Prostate gland (tissue), 2 donors: Measurements from ENCODE around the gene ZSCAN21. TPM values are rescaled to one million over a fixed set of nuclear protein-coding genes. Genes with fewer than 3 reads are reported as not detected.

Source experiments
- DNase-seq: peaks from one replicate; pipeline ENCODE4 v3.0.0-alpha.2; 2019; ENCODE audit warnings: low spot score
- H3K27ac ChIP-seq, 2 donors: fragments of 200-600 bp; sonication (generic); 2 replicates each; pipeline ENCODE4 v1.5.1; 2017 to 2019
- H3K27me3 ChIP-seq: fragments of 200-600 bp; sonication (generic); replicated peaks from 2 replicates; pipeline ENCODE4 v1.5.1; 2019; ENCODE audit not compliant: insufficient read depth
- H3K36me3 ChIP-seq, 2 donors: fragments of 200-600 bp; sonication (generic); 1 replicate in 1 of 2; 2 replicates in 1 of 2; pipeline versions ENCODE4 v1.5.1 to v1.8.1; 2017 to 2019
- H3K4me1 ChIP-seq: fragments of 200-600 bp; sonication (generic); replicated peaks from 2 replicates; pipeline ENCODE4 v1.5.1; 2019
- H3K4me3 ChIP-seq, 2 donors: fragments of 200-600 bp; sonication (generic); 2 replicates each; pipeline ENCODE4 v1.5.1; 2017 to 2019
- H3K9me3 ChIP-seq: fragments of 200-600 bp; sonication (generic); 2 replicates; pipeline ENCODE4 v1.5.1; 2017
- POLR2A ChIP-seq: fragments of 450-650 bp; IDR thresholded peaks from one replicate; pipeline ENCODE4 v1.6.1; 2016; ENCODE audit warnings: antibody characterized with exemption, mild to moderate bottlenecking
- POLR2AphosphoS5 ChIP-seq: sonication (generic); formaldehyde crosslinking; IDR thresholded peaks from one replicate; pipeline ENCODE4 v1.6.1; 2017; ENCODE audit warnings: antibody characterized with exemption
- WGBS: methylation state at CpG from one replicate; pipeline ENCODE4 v1.1.5; 2018; 5-methylcytosine and 5-hydroxymethylcytosine counted together
- intact Hi-C: fragments of 100-400 bp; cut with DNase I; formaldehyde crosslinking; loops from one replicate; pipeline ENCODE4 v1.14.2; 2022
- total RNA-seq, 2 donors: library from RNA; depleted of rRNA; stranded (reverse); fragments of >200 nt; gene quantifications; one replicate each; pipeline ENCODE4 v1.1.0, GENCODE V29; 2016
- TF ChIP-seq, protein P1 (sequence below), 4 experiments: fragments of 200-600 bp in 2 of 4; fragments of 450-650 bp in 2 of 4; sonication (generic) in 2 of 4; IDR thresholded peaks; 1 replicate in 3 of 4; 2 replicates in 1 of 4; pipeline ENCODE4 v1.5.1; 2016 to 2019; ENCODE audit warnings: antibody characterized with exemption in 4 of 4, mild to moderate bottlenecking in 2 of 4, moderate library complexity in 2 of 4

The ZSCAN21 gene
- total RNA-seq, 2 donors from 2014 or later: 24.6 to 38.0 TPM

DNA sequence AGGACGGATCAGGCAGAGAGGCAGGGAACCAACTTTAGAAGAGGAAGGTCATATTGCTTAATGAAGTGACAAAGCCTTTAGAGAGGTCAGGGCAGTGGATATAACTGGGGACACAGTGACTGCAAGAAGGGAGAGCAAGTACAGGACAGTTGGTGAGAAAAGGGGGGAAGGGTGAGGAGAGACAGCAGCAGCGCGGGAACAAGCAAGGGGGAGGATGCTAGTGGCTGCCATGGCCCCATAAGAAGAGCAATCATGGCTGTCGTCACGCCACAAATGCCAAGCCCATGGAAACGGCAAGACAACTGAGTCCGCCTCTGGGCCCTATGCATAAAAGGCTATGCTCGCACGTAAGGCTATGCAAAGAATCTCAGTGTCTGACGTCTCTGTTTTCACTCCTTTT, 22.9 kb downstream of the ZSCAN21 start:
- intact Hi-C loops: no loop called here
- WGBS: 98% methylated on average over 10 of the region's 10 CpGs
- Histone ChIP-seq H3K4me1 (no peaks in the 10 kb centered on the region), H3K9me3 (no peaks in the 10 kb centered on the region), H3K27ac (no peak overlapping the region), H3K36me3 (peaks cover 14 to 48% of the 10 kb centered on the region in 2 donors), H3K27me3 (no peaks in the 10 kb centered on the region), H3K4me3 (no peak overlapping the region)
- no peak for DNase-seq
- TF ChIP-seq, protein P1, sequence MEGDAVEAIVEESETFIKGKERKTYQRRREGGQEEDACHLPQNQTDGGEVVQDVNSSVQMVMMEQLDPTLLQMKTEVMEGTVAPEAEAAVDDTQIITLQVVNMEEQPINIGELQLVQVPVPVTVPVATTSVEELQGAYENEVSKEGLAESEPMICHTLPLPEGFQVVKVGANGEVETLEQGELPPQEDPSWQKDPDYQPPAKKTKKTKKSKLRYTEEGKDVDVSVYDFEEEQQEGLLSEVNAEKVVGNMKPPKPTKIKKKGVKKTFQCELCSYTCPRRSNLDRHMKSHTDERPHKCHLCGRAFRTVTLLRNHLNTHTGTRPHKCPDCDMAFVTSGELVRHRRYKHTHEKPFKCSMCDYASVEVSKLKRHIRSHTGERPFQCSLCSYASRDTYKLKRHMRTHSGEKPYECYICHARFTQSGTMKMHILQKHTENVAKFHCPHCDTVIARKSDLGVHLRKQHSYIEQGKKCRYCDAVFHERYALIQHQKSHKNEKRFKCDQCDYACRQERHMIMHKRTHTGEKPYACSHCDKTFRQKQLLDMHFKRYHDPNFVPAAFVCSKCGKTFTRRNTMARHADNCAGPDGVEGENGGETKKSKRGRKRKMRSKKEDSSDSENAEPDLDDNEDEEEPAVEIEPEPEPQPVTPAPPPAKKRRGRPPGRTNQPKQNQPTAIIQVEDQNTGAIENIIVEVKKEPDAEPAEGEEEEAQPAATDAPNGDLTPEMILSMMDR (IDR thresholded peaks at IDR 0.05): no peak
- TF ChIP-seq POLR2AphosphoS5 (no peak), POLR2A (no peak)

DNA sequence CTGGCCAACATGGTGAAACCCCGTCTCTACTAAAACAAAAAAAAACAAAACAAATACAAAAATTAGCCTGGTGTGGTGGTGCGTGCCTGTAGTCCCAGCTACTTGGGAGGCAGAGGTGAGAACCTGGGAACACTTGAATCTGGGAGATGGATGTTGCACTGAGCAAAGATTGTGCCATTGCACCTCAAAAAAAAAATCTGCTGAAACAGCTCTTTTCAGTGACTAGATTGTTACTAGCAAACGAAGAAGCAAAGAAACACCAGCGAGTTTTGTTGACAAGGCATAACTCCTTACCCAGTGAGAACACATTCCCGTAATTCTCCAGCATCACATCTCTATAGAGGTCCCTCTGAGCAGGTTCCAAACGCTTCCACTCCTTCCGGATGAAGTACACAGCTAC, 25.3 kb downstream of the ZSCAN21 start:
- no peak for TF ChIP-seq POLR2AphosphoS5
- TF ChIP-seq, protein P1 (IDR thresholded peaks at IDR 0.05): no peak
- TF ChIP-seq POLR2A: no peak
- intact Hi-C loops: no loop called here
- no peaks in the 10 kb centered on the region for H3K27me3 ChIP-seq
- peaks cover 2% of the 10 kb centered on the region for H3K4me1 ChIP-seq
- 97% methylated on average over 7 of the region's 7 CpGs for WGBS
- no peak for DNase-seq
- peaks cover 14 to 48% of the 10 kb centered on the region in 2 donors for H3K36me3 ChIP-seq
- no peak overlapping the region for H3K27ac ChIP-seq
- H3K9me3 ChIP-seq: no peaks in the 10 kb centered on the region
- H3K4me3 ChIP-seq: no peak overlapping the region

DNA sequence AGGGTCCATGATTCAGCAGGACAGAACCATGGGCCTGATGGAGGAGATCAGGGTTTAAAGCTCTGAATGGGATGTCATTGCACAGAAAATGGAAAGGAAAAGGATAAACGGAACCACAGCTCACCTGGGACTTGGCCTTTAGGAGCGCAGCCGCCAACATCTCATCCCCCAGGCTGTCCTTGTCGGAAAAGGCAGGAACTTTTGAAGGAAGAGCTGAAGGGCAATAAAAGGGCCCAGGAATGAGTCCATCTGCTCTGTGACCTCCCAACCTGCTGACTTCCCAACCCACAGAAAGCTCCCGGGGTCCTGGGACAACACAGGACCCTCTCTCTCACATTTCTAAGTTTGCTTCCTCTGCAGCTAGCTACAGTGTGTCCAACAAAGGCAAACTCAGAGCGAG, 25.8 kb downstream of the ZSCAN21 start:
- 91% methylated on average over 6 of the region's 6 CpGs for WGBS

DNA sequence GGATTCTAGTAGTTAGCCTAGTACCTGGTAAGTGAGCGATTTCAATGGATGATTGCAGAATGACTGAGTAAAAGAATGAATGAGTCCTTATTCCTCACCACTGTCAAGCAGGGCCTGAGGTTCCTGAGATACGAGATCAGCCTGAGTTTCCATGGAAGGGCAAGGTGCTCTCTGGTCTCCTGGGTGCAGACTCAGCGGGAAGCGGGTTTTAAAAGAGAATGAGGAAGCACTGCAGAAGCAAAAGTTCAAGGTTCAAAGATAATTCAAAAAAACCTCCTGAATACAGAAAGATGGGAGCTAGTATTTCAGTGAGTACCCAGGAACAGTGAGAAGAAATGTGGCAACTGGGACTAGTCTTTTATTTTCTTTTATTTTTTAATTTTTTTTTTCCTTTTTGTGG, 27.6 kb downstream of the ZSCAN21 start:
- 95% methylated on average over 4 of the region's 4 CpGs for WGBS
- no peak for DNase-seq
- TF ChIP-seq POLR2AphosphoS5 (no peak), POLR2A (no peak)
- TF ChIP-seq, protein P1 (IDR thresholded peaks at IDR 0.05): no peak
- peaks cover 2 to 33% of the 10 kb centered on the region in 2 donors for H3K36me3 ChIP-seq
- H3K27me3 ChIP-seq: no peaks in the 10 kb centered on the region
- H3K27ac ChIP-seq: no peak overlapping the region
- H3K9me3 ChIP-seq: no peaks in the 10 kb centered on the region
- H3K4me3 ChIP-seq: no peak overlapping the region
- H3K4me1 ChIP-seq: peaks cover 10% of the 10 kb centered on the region
- intact Hi-C loops: no loop called here

More for the DNA sequence above, 25.8 kb downstream of the ZSCAN21 start:
- TF ChIP-seq, protein P1 (IDR thresholded peaks at IDR 0.05): no peak
- TF ChIP-seq POLR2A (no peak), POLR2AphosphoS5 (no peak)
- Histone ChIP-seq H3K4me3 (no peak overlapping the region), H3K36me3 (peaks cover 14 to 48% of the 10 kb centered on the region in 2 donors), H3K4me1 (peaks cover 8% of the 10 kb centered on the region), H3K27me3 (no peaks in the 10 kb centered on the region), H3K27ac (no peak overlapping the region), H3K9me3 (no peaks in the 10 kb centered on the region)
- DNase-seq: no peak
- intact Hi-C loops: no loop called here

DNA sequence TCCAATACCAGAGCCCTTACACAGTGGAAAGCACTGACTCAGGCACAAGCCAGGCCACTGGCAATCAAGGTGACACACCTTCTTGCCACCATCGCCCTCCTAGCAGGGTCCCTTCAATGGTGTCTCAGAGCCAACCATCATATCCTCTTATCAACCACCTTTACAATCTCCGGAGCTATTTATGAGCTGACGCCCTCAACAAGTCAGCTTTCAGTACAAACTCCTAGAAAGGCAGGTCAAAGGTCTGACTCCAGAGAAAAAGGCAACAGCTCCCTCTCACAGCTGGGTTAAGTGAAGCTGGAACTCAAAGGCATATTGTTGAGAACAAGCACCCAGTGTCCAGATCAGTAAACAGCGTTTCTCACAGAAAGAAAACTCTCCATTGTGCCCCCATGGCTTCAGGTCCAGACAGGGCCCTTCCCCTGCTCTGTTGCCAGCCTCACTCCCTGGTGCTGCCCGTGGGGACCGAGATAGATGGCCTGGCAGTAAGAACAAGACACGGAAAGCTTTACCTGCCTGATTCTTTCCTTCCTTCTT, 29.5 kb downstream of the ZSCAN21 start:
- intact Hi-C loops: no loop called here
- DNase-seq: no peak
- Histone ChIP-seq H3K36me3 (peaks cover 2 to 14% of the 10 kb centered on the region in 2 donors), H3K27ac (no peak overlapping the region), H3K4me1 (peaks cover 10% of the 10 kb centered on the region), H3K27me3 (no peaks in the 10 kb centered on the region), H3K9me3 (no peaks in the 10 kb centered on the region), H3K4me3 (no peak overlapping the region)
- WGBS: 58% methylated on average over 7 of the region's 7 CpGs
- TF ChIP-seq, protein P1 (IDR thresholded peaks at IDR 0.05): no peak
- TF ChIP-seq POLR2A: no peak
- TF ChIP-seq POLR2AphosphoS5: no peak
